Transverse colon (tissue), 4 donors: Measurements from ENCODE around the gene DLGAP1. TPM values are rescaled to one million over a fixed set of nuclear protein-coding genes. Genes with fewer than 3 reads are reported as not detected.

Experiments
- DNase-seq: peaks from one replicate; pipeline ENCODE4 v3.0.0-alpha.2; 2019
- H3K27ac ChIP-seq, 4 donors: fragments of 200-600 bp; sonication (generic); 2 replicates each; pipeline ENCODE4 v1.5.1; 2016 to 2018; ENCODE audit warnings: inconsistent platforms in 4 of 4
- H3K27me3 ChIP-seq: fragments of 200-600 bp; sonication (generic); 2 replicates; pipeline ENCODE4 v1.5.1; 2017; ENCODE audit warnings: inconsistent platforms
- H3K36me3 ChIP-seq, 4 donors: fragments of 200-600 bp; sonication (generic); 2 replicates each; pipeline ENCODE4 v1.5.1; 2017 to 2019; ENCODE audit warnings: inconsistent platforms in 4 of 4
- H3K4me1 ChIP-seq, 4 donors: fragments of 200-600 bp; sonication (generic); 2 replicates each; pipeline ENCODE4 v1.5.1; 2017 to 2020; ENCODE audit warnings: inconsistent platforms in 4 of 4
- H3K4me3 ChIP-seq, 4 donors: fragments of 200-600 bp; sonication (generic); 1 replicate in 1 of 4; 2 replicates in 3 of 4; pipeline versions ENCODE4 v1.5.1 to v1.6.1; 2017 to 2019; ENCODE audit warnings: inconsistent platforms in 4 of 4
- H3K9me3 ChIP-seq, 2 donors: fragments of 200-600 bp; sonication (generic); 2 replicates each; pipeline ENCODE4 v1.5.1; 2017 to 2019; ENCODE audit warnings: inconsistent platforms in 2 of 2
- EP300 ChIP-seq: sonication (generic); formaldehyde crosslinking; IDR thresholded peaks from one replicate; pipeline ENCODE4 v1.6.1; 2017; ENCODE audit warnings: antibody characterized with exemption, low read depth
- POLR2A ChIP-seq: fragments of 450-650 bp; IDR thresholded peaks from one replicate; pipeline ENCODE4 v1.6.1; 2016; ENCODE audit warnings: antibody characterized with exemption, mild to moderate bottlenecking, moderate library complexity
- POLR2AphosphoS5 ChIP-seq, 3 donors: sonication (generic); formaldehyde crosslinking; IDR thresholded peaks; one replicate each; pipeline ENCODE4 v1.6.1; 2016; ENCODE audit warnings: antibody characterized with exemption in 3 of 3
- WGBS, 2 donors: methylation state at CpG; one replicate each; pipeline ENCODE4 v1.1.5; 2018; ENCODE audit warnings: low coverage in 1 of 2; 5-methylcytosine and 5-hydroxymethylcytosine counted together
- in situ Hi-C, 4 donors: fragments of 200-750 bp; cut with MboI; loops; one replicate each; pipeline versions ENCODE4 v1.15.0 to v1.15.1; 2017; ENCODE audit warnings: low sequenced_read_pairs in 3 of 4, low pct_ligation_motif_present in 1 of 4, low pct_unique_long_range_greater_than_20kb in 1 of 4
- intact Hi-C: fragments of 100-400 bp; cut with DNase I; formaldehyde crosslinking; loops from one replicate; pipeline ENCODE4 v1.15.1; 2023; ENCODE audit warnings: low total_unique reads
- total RNA-seq, 4 donors: library from RNA; depleted of rRNA; stranded (reverse); fragments of >200 nt; gene quantifications; one replicate each; pipeline ENCODE4 v1.1.0, GENCODE V29; 2016
- TF ChIP-seq, protein P1 (sequence below), 5 experiments: fragments of 200-600 bp in 3 of 5; fragments of 450-650 bp in 2 of 5; sonication (generic) in 3 of 5; IDR thresholded peaks; 1 replicate in 2 of 5; 2 replicates in 3 of 5; pipeline ENCODE4 v1.5.1; 2016 to 2017; ENCODE audit warnings: antibody characterized with exemption in 5 of 5, inconsistent platforms in 3 of 5, mild to moderate bottlenecking in 2 of 5, moderate library complexity in 1 of 5

Gene DLGAP1
- total RNA-seq, 4 donors from 2014 or later: 2.7 to 7.2 (median 3.3) TPM

DNA sequence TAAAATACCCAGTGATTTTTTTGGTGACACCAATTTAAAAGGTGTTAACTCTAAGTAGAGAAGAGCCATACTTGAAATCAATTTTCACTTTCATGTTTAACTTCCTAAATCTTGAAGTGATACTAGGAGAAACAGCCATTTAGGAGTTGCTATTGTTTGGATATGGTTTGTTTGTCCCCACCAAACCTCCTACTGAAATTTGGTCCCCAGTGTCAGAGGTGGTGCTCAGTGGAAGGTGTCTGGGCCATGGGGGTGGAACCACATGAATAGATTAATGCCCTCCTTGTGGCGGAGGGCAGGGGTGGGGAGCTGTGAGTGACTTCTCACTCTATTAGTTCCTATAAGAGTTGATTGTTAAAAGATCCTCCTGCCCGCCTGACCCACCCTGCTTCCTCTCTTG lies 377.9 kb downstream of the DLGAP1 start:
- H3K9me3 ChIP-seq: no peaks in the 10 kb centered on the region
- DNase-seq: no peak
- H3K27ac ChIP-seq: no peak overlapping the region
- 83 to 100% methylated on average over 2 of the region's 2 CpGs for WGBS, 2 donors
- no peak for TF ChIP-seq POLR2A
- no peak for TF ChIP-seq EP300
- TF ChIP-seq, protein P1, sequence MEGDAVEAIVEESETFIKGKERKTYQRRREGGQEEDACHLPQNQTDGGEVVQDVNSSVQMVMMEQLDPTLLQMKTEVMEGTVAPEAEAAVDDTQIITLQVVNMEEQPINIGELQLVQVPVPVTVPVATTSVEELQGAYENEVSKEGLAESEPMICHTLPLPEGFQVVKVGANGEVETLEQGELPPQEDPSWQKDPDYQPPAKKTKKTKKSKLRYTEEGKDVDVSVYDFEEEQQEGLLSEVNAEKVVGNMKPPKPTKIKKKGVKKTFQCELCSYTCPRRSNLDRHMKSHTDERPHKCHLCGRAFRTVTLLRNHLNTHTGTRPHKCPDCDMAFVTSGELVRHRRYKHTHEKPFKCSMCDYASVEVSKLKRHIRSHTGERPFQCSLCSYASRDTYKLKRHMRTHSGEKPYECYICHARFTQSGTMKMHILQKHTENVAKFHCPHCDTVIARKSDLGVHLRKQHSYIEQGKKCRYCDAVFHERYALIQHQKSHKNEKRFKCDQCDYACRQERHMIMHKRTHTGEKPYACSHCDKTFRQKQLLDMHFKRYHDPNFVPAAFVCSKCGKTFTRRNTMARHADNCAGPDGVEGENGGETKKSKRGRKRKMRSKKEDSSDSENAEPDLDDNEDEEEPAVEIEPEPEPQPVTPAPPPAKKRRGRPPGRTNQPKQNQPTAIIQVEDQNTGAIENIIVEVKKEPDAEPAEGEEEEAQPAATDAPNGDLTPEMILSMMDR (IDR thresholded peaks at IDR 0.05): no peak
- no peak for TF ChIP-seq POLR2AphosphoS5 (IDR thresholded peaks at IDR 0.05)
- H3K4me1 ChIP-seq: no peaks in the 10 kb centered on the region
- H3K27me3 ChIP-seq: no peaks in the 10 kb centered on the region
- intact Hi-C loops (no loop called here), in situ Hi-C loops (no loop called here)
- H3K4me3 ChIP-seq: no peak overlapping the region
- no peaks in the 10 kb centered on the region for H3K36me3 ChIP-seq

DNA sequence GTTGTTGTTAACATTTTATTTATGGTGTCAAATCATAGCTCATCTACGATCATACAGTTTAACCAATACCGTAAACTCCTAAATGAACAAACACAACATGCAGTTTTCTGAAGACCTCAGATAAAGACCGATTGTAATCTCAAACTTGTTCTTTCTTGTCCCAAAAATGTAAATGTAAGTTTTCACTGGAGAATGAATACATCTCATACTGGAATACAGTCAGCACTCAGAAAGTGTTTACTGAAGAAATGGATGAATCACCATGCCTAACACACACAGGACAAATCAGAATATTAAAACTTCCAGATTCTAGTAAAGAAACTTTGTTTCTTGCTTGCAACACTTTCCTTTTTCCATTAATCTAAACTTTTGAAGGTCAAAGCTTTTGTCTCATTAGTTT lies 380.5 kb downstream of the DLGAP1 start:
- DNase-seq: no peak
- no peak overlapping the region for H3K4me3 ChIP-seq
- no peak overlapping the region for H3K27ac ChIP-seq
- TF ChIP-seq POLR2A (no peak), POLR2AphosphoS5 (IDR thresholded peaks at IDR 0.05) (no peak), EP300 (no peak)
- TF ChIP-seq, protein P1 (IDR thresholded peaks at IDR 0.05): no peak
- no peaks in the 10 kb centered on the region for H3K9me3 ChIP-seq
- H3K4me1 ChIP-seq: no peaks in the 10 kb centered on the region
- no peaks in the 10 kb centered on the region for H3K27me3 ChIP-seq
- intact Hi-C loops: no loop called here
- no peaks in the 10 kb centered on the region for H3K36me3 ChIP-seq
- 65 to 76% methylated on average over 3 of the region's 3 CpGs for WGBS, 2 donors
- in situ Hi-C loops: no loop called here

DNA sequence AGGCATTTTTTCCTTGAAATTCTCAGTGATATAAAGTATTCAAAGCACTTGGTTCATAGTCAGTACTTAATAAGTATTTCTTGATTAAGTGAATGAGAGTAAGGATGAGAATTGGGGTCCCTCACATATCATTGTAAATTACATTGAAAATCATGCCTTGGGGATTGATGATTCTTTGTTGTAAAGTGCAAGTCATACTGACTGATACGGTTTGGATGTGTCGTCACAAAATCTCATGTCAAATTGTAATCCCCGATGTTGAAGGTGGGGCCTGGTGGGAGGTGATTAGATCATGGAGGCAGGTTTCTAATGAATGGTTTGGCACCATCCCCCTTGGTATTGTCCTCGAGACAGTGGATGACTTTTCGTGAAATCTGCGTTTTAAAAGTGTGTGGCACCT lies 385.9 kb downstream of the DLGAP1 start:
- Histone ChIP-seq H3K9me3 (no peaks in the 10 kb centered on the region), H3K4me1 (no peaks in the 10 kb centered on the region), H3K36me3 (no peaks in the 10 kb centered on the region), H3K27ac (no peak overlapping the region), H3K27me3 (no peaks in the 10 kb centered on the region), H3K4me3 (no peak overlapping the region)
- 78 to 90% methylated on average over 5 to 6 of the region's 6 CpGs for WGBS, 2 donors
- intact Hi-C loops: no loop called here
- DNase-seq: no peak
- TF ChIP-seq, protein P1 (IDR thresholded peaks at IDR 0.05): no peak
- TF ChIP-seq EP300 (no peak), POLR2AphosphoS5 (IDR thresholded peaks at IDR 0.05) (no peak), POLR2A (no peak)
- in situ Hi-C loops: no loop called here

DNA sequence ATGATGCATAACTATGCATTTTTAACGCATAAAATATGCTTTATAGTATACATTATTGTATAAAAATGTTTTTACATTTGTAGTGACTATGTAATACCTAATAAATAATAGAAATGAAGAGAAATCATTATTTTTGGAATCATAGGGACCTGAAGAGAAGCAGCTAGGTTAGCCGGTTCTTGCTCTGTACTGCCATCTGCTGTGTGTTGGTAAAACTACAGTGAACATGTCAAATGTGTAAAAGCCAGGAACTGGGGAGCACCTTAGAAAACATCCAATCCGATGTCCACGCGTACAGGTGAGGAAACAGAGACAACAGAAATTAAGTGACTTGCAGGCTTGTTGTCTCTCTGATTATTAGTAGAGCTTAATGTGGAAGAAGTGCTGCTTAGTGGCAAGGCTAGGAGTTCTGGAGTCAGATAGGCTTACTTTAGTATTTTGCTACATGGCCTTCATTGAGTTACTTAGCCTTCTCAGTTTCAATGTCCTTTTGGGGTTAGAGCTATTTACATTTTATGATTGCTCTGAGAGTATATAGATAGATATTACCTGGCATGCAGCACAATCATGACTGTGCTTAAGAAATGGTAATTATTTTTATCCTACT lies 386.5 kb downstream of the DLGAP1 start:
- no peak for TF ChIP-seq POLR2A
- TF ChIP-seq, protein P1 (IDR thresholded peaks at IDR 0.05): peak; percentile 19 to 66 (median 64)
- no peak overlapping the region for H3K27ac ChIP-seq
- no peaks in the 10 kb centered on the region for H3K4me1 ChIP-seq
- no peaks in the 10 kb centered on the region for H3K36me3 ChIP-seq
- no peaks in the 10 kb centered on the region for H3K9me3 ChIP-seq
- WGBS, 2 donors: 7 to 12% methylated on average over 5 of the region's 5 CpGs
- no peak overlapping the region for H3K4me3 ChIP-seq
- peak; percentile 13 for DNase-seq
- in situ Hi-C loops: no loop called here
- intact Hi-C loops: no loop called here
- H3K27me3 ChIP-seq: no peaks in the 10 kb centered on the region
